Activated naive CD4-positive, alpha-beta T cell treated with Interleukin-2 at 50 U/mL for 16 hours (primary cell): Measurements from ENCODE around the gene RNF151.
"Not testable (repeated sequence)": the region's sequence is repeated elsewhere in the genome, so short reads cannot be mapped to it uniquely, and the experiment has no call there.

Experiments used
- DNase-seq: peaks from one replicate; pipeline ENCODE4 v3.0.0-alpha.2; 2020

The RNF151 gene

DNA sequence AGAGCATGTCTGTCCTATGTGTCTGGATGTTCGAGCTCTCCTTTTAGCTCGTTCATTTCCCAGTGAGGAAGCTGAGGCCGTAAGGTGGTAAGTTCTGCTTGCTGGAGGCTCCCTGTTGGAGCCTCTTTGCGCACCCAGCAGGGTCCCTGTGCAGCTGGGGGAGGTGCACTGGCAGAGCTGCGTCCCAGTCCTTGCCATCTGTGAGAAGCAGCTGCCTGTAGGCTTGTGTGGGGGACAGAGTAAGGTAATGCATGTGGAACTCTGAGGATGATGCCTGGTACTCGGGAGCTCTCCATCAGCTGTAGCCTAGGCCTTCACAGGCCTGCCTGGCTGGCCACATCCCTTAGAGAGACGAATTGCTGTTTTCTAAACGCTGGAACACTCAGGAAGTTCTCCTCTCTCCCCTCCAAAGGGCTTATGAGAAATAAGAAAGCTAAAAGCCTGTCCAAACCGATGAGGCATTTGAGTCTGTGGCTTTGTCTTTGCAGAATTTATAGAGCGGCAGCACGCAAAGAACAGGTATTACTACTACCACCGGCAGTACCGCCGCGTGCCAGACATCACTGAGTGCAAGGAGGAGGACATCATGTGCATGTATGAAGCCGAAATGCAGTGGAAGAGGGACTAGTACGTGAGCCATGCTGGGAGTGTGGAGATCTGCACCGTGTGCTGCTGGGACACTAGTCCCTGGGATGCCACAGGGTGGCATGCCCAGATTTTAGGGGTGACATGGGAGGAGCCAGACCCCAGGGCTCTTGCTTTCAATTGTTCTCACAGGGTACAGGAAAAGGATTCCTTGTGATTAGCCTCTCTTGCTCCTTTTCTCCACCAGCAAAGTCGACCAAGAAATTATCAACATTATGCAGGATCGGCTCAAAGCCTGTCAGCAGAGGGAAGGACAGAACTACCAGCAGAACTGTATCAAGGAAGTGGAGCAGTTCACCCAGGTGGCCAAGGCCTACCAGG lies 5.7 kb upstream of the RNF151 start:
- DNase-seq: peak; percentile 59

DNA sequence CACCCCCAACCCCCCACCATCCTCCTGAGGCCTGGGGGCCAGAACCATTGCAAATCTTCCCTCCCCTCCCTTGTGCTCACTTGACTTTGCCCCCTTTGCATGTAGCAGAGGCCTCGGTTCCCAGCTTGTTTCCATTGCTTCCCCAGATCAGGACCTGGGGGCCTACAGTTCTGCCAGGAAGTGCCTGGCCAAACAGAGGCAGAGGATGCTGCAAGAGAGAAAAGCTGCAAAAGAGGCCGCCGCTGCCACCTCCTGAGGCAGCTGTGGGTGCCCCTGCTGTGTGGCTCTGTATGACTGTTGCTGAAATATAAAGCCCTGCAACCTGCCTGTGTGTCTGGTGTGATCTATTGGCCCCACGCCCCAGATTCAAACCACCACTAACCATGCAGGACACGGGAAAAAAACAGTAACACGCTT lies 5.0 kb upstream of the RNF151 start:
- peak; percentile 25 for DNase-seq

DNA sequence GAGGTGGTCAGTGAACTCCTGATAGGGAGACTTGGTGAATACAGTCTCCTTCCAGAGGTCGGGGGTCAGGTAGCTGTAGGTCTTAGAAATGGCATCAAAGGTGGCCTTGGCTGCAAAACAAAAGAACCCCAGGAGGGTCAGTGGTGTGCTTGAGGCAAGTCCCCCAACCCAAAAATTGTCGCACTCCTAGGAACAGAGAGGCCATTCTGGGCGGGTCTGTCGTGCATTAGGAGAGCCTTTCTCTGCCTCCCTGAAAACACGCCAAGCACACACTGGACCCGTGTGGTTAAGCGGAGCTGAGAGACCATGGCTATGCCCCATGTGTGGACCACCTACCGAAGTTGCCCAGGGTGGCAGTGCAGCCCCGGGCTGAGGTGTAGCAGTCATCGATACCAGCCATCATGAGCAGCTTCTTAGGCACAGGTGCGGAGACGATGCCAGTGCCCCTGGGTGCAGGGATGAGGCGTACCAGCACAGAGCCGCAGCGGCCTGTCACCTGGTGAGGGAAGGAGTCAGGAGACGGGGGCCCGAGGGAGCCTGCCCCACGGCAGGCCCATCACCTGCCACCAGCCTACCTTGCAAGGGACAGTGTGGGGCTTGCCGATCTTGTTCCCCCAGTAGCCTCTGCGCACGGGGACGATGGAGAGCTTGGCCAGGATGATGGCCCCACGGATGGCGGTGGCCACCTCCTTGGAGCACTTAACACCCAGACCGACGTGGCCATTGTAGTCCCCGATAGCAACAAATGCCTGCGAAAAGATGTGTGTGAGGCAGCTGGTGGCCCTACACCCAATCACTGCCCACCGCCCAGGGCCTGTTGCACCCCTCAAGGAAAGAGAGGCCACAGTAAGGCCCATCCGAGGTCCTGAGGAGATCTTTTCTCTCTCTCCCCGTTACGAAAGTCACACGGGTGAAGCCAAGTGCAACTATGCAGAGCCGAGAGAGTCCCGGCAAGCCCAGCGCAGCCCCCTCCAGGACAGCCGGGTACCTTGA lies 4.2 kb upstream of the RNF151 start:
- DNase-seq: not testable (repeated sequence)

DNA sequence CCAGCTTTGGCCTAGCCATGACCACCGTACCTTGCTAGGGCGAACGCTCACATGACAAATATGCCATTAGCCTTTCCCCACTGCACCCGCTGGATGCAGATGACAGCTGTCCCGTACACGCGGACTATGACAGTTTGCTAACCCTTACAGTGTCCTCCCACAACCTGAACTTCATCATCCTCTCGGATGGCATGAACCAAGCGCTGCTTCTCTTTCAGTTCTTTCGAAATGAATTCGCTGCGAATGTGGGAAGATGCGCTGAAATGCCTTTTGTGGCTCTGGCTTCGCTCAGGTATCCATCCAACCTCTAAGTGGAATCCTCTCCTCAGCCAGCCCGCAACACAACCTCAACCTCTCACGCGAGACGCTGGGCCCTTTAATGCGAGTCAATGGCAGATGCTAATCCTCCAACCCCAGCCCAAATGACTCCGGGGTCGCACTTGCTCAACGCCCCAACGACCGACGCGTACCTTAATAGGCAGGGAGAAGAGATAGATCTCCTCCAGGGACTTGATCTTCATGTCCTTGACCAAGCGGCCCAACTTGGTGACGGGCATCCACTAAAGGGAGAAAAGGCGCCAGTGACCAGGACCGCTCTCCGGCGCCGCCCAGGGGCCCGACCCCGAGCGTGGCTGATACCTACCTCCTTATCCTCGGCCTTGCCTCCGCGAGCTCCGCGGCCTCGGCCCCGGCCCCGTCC lies 2.7 kb upstream of the RNF151 start:
- DNase-seq: peak; percentile 45

DNA sequence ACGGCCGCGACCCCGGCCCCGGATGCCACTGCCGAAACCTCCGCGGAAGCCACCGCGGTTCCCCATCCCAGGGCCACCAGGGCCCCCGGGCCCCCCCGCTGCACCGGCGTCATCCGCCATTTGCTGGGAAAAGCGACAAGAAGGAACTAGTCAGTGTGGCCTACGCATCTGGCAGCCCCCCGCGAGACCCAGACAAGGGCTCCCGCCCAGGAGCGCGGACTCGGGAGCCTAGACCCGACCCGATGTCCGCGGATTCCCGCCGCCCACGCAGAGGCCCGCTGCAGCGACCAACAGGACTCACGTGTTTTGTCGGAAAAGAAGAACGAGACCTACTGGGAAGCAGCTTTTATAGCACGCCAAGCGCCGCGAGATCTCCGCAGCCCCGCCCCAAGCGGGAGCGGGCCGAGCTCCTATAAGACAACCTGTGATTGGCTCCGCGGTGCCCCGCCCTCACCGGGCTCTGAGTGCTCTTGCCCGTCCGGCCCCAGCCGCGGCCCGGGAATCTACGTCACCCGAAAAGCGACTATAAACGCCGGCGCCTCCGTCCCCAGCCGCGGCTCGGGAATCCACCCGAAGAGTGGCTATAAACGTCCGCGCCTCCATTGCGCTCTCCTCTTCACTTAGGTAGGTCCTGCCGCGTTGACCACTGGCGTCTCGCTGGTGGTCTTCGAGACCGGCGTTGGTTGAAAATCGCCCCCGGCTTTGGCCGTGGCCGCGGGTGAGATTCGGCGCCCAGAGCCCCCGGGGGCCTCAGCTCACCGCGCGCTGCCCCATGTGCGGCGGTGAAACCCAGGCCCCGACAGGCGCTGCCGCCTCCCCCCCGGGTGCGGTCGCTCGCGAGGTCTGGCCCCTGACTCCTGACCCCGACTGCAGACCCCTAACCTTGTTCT lies 1.9 kb upstream of the RNF151 start, which contains the start of gene RPS2:
RPS2 (minus strand) TSS at position 321 of the 890 bp plus-strand sequence; CDS start at position 120, 201 bp downstream.
- DNase-seq: peak; percentile 99

DNA sequence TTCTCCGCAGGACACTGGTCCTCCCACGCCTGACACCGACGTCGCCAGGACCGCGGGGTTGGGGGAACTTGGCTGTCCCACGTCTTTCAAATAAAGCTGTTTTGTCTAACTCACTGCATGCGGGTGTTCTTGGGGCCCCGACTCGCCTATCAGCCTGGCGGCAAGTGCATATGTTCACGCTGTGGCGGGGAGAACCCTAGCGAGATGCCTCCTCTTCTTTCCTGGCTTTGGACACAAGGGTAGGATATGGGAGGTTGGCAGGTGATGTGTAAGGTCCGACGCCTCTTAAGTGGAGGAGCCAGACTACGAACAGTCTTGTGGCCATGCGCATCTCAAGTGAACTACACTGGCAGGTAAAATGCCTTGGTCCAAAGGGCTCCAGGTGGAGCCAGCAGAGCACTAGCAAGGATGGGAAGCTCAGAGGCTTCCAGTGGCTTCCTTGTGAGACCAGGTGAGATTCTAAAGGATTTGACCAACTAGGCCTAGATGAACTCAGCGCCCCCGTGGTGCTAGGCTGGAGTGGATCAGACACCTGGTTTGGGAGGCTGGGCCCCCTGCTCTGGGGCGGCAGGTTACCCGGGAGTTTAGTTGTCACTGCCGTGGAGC lies 1.2 kb upstream of the RNF151 start:
- no peak for DNase-seq

DNA sequence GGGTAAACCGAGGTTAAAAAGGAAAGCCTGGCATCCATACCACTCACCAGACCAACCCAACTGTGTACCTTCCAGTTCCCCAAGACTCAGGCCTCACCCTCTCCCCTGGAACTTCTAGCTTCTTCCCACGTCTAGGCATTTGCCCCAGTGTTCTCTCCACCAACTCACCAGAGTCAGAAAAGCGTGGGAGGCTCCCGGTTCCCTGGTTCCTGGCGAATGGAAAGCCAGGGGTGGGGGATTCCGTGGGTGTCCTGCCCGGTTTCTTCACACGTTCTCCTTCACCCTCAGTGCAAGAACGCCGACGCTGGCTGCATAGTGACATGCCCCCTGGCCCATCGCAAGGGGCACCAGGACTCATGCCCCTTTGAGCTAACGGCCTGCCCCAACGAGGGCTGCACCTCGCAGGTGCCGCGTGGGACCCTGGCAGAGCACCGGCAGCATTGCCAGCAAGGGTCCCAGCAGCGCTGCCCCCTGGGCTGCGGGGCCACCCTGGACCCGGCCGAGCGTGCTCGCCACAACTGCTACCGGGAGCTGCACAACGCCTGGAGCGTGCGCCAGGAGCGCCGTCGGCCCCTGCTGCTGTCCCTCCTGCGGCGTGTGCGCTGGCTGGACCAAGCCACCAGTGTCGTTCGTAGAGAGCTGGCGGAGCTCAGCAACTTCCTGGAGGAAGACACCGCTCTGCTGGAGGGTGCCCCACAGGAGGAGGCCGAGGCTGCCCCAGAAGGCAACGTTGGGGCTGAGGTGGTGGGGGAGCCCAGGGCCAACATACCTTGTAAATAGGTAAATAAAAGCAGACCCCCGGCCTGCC lies 1.7 kb downstream of the RNF151 start:
- DNase-seq: no peak

DNA sequence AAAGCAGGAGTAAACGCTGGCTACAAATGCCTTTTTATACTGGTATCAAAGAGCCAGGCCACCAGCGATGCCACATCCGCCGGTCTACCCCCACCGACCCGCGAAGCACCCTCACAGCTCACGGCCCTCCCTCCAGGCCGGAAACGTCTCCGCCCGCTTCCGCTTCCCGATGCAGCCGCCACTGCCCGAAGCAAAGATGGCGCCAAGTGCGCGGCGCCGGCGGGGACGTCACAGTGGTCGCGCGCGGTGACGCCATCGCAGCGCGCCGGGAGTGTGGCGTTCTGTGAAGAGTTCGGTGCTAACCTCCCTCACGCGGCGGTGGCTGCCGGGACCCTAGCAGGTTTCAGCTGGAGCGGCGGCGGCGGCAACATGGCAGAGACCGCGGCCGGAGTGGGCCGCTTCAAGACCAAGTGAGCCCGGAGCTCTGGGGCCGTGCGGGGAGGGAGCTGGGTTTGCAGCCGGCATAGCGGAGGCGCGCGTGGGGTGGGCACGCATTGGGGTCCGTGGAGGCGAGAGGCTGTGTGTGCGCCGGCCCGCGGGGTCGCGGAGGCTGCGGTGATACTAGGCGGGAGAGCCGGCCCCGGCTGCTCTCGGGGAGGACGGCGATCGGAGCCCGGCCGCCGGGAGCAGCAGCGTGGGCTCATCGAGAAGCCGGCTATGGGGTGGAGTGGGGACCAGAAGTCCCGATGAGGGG lies 5.3 kb downstream of the RNF151 start, which contains the start of gene TBL3:
TBL3 (plus strand) TSS at position 258 of the 694 bp plus-strand sequence; CDS start at position 370, 112 bp downstream.
- DNase-seq: peak; percentile 97

DNA sequence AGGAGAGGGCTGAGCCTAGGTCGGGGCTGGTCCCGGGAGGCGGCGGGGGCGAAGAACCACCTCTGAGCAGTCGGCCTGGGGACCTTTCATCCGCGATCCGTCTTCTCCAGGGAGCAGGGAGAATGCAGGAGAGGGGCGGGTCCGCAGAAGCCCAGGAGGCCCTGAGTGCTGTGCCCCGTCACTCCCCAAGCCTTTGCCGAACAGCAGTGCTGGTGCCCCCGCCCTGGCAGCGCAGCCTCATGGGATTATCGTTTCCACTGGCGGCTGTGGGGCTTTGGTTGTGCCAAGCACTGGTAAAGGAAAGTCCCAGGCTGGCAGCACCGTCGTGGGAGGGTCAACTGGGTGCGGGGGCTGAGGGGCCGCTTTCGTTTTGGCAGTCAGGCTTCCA lies 5.8 kb downstream of the RNF151 start:
- no peak for DNase-seq

DNA sequence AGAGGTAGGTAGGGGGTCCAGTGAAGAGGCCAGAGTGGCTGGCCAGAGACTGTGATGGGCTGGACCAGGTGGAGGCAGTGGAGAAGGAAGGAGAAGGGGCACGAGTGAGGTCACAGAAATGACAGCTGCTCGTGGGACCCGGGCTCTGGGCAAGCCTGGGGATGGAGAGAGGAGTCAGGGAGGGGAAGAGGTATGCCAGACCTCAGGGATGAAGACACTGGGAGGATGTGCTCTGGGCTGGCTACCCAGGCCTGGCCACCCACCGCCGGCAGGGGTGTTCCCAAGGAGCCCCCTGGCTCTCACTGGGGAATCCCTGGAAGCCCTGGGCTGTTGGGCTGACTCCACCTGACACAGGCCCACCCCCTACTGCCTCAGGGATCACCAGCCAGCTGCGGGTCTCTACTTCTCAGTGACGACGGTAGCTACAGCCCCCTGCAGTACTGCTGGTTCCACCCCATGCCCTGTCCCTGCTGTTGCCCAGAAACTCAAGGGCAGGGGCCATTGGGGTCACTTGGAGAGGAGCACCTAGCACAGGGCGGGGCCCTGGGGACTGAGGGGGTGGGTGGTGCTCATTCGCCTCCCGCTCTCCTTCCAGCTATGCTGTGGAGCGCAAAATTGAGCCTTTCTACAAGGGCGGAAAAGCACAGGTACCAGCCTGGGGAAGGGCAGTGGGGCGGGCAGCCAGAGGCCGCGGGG lies 7.0 kb downstream of the RNF151 start:
- DNase-seq: no peak

DNA sequence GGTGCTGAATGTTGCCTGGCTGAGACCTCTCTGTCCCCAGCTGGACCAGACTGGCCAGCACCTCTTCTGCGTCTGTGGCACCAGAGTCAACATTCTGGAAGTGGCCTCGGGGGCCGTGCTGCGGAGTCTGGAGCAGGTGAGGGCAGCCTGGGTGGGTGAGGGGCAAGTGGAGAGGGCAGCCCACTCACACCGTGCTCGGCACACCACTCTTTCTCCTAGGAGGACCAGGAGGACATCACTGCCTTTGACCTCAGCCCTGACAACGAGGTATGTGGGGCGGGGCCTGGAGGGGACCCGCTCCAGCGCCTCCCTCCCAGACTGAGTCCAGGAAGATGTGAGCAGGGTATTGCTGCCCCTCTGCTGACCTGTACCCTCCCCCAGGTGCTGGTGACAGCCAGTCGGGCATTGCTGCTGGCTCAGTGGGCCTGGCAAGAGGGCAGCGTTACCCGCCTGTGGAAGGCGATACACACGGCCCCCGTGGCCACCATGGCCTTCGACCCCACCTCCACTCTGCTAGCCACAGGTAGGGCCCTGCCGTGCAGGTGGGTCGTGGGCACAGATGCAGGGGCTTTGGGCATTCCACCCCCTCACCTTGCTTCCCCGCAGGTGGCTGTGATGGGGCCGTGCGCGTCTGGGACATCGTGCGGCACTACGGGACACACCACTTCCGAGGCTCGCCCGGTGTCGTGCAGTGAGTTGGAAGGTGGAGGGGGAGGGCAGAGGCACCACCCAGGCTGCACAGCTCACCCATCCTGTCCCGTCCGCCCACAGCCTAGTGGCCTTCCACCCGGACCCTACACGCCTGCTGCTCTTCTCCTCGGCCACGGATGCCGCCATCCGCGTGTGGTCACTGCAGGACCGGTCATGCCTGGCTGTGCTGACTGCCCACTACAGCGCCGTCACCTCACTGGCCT lies 7.8 kb downstream of the RNF151 start:
- DNase-seq: no peak

DNA sequence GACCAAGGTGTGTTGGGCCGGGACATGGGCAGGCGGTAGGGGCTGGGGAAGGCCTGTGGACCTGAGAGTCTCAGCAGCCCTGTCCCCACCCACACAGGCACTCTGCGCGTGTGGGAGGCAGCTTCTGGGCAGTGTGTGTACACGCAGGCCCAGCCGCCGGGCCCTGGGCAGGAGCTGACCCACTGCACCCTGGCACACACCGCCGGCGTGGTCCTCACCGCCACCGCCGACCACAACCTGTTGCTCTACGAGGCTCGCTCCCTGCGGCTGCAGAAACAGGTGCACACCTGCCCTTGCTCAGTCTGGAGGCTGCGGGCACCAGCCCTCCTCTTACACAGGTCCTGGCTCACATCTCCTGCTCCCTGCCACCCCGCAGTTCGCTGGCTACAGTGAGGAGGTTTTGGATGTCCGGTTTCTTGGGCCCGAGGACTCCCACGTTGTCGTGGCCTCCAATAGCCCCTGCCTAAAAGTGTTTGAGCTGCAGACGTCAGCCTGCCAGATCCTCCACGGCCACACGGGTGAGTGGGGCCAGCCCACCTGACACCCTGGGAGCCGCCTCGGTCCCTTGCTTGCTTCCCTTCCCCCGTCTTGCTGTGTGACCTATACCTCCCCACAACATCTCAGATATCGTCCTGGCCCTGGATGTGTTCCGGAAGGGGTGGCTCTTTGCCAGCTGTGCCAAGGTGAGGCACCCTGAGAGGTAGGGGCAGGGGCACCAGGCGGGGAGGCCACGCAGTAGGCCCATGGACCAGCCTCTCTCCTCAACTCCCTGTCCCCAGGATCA lies 9.0 kb downstream of the RNF151 start:
- no peak for DNase-seq

DNA sequence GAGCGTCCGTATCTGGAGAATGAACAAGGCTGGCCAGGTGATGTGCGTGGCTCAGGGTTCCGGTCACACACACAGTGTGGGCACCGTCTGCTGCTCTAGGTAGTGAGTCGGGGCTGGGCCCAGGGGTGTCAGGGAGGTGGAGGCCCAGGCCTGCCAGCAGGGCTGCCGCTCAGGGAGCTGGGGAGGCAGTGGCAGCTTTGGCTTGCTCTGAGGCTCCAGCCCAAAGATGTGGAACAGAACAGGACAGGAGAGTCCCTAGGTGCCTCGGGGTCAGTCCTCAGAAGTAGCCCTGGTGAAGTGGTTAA lies 9.5 kb downstream of the RNF151 start:
- DNase-seq: no peak

DNA sequence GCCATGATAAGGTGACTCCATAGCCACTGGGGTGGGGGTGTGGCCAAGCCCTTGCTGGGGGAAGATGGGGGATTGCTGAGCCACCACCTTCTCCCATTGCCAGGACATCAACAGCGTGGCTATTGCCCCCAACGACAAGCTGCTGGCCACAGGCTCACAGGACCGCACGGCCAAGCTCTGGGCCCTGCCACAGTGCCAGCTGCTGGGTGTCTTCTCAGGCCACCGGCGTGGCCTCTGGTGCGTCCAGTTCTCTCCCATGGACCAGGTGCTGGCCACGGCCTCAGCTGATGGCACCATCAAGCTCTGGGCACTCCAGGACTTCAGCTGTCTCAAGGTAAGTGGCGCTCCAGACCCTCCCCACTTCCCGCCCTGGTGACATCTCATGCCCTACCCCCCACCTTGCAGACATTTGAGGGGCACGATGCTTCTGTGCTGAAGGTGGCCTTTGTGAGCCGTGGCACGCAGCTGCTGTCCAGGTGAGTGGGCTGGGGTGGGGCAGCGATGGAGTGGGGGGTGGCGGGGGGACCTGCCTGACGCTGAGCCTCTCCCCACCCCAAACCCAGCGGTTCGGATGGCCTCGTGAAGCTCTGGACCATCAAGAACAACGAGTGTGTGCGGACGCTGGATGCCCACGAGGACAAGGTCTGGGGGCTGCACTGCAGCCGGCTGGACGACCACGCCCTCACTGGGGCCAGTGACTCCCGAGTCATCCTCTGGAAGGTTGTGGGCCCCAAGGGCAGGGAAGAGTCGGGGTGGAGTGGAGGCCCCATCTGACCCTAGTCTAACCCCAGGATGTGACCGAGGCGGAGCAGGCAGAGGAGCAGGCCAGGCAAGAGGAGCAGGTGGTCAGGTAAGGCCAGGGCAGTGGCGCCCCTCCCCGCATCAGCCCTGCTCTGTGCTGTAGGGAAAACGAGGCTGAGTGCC lies 10.6 kb downstream of the RNF151 start:
- DNase-seq: no peak

DNA sequence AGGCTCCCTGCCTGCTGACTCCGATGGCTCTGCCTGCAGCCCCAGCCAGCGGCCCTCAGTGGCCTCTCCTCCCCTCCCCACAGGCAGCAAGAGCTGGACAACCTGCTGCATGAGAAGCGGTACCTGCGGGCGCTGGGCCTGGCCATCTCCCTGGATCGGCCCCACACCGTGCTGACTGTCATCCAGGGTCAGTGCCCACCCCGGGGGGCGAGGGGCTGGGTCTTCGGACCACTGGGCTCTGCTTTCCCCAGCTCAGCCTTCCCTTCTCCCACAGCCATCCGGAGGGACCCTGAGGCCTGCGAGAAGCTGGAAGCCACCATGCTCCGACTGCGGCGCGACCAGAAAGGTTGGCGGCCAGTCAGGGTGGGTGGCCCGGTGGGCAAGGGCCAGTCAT lies 11.2 kb downstream of the RNF151 start:
- no peak for DNase-seq
